GM06990 (cell line): Measurements from ENCODE around the gene CEACAM5.

ENCODE experiments used
- DNase-seq: peaks from one replicate; pipeline ENCODE4 v3.0.0-alpha.2; 2011; ENCODE audit not compliant: insufficient read length; ENCODE audit errors: extremely low read depth
- H3K27me3 ChIP-seq: replicated peaks from 2 replicates; pipeline ENCODE4 v1.6.0; 2011; ENCODE audit warnings: low read length; ENCODE audit not compliant: control insufficient read depth, insufficient read depth
- H3K36me3 ChIP-seq: 2 replicates; pipeline ENCODE4 v1.5.1; 2011; ENCODE audit warnings: low read length; ENCODE audit not compliant: control insufficient read depth, insufficient read depth
- H3K4me3 ChIP-seq: replicated peaks from 2 replicates; pipeline ENCODE4 v1.5.1; 2011; ENCODE audit warnings: low read depth, mild to moderate bottlenecking, control low read depth, low read length
- TF ChIP-seq, protein P1 (sequence below): IDR thresholded peaks from 2 replicates; pipeline ENCODE4 v1.5.1; 2011; ENCODE audit warnings: low read length, control low read depth, mild to moderate bottlenecking, inconsistent platforms; ENCODE audit not compliant: insufficient read depth, poor library complexity, severe bottlenecking

The CEACAM5 gene

DNA sequence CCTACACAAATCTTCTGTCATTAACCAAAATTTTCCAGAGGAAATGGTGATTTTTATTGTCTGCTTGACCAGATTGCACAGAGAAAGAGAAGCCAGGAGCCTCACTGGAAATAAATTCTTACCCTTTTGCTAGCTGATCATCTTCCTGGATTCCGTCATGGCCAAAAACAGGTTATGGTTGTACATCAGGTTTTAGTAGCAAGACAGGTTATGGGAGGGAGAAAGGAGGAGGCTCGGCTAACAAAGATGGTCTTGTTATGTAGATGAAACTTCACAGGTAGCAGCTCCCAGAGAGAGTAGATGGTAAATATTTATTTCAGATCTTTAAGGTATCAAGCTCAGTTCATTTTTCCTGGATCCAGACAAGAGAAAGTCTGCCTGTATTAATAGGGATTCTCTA is 68.3 kb downstream of the CEACAM5 start:
- no peak overlapping the region for H3K4me3 ChIP-seq
- H3K36me3 ChIP-seq, result no peaks in the 10 kb centered on the region

More for the DNA sequence above, 68.3 kb downstream of the CEACAM5 start:
- DNase-seq, result no peak
- no peaks in the 10 kb centered on the region; the same call in 1 of the 2 replicates for H3K27me3 ChIP-seq
- TF ChIP-seq, protein P1, sequence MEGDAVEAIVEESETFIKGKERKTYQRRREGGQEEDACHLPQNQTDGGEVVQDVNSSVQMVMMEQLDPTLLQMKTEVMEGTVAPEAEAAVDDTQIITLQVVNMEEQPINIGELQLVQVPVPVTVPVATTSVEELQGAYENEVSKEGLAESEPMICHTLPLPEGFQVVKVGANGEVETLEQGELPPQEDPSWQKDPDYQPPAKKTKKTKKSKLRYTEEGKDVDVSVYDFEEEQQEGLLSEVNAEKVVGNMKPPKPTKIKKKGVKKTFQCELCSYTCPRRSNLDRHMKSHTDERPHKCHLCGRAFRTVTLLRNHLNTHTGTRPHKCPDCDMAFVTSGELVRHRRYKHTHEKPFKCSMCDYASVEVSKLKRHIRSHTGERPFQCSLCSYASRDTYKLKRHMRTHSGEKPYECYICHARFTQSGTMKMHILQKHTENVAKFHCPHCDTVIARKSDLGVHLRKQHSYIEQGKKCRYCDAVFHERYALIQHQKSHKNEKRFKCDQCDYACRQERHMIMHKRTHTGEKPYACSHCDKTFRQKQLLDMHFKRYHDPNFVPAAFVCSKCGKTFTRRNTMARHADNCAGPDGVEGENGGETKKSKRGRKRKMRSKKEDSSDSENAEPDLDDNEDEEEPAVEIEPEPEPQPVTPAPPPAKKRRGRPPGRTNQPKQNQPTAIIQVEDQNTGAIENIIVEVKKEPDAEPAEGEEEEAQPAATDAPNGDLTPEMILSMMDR, result no peak
